Measurements from ENCODE around the gene CAPS2. TPM values are rescaled to one million over a fixed set of nuclear protein-coding genes. Genes with fewer than 3 reads are reported as not detected.
A peak's percentile ranks its signal among the peaks of the same experiment; 100 is the strongest.

The CAPS2 gene
- total RNA-seq, result 10 to 100 TPM in 2 of 4 donors, 1 to 10 TPM in 2; 3.4 to 24.3 (median 8.7) TPM

- peak; percentile 92 for ATAC-seq (ENCODE audit: low FRiP score)
- DNase-seq (ENCODE audit: low spot score), result peak; percentile 58
- no peak for TF ChIP-seq CTCF (IDR thresholded peaks at IDR 0.05)
Observed at GRCh38 chr12:75329918-75330826, at the start of gene CAPS2. CAPS2 (minus strand) TSS chr12:75330324; CDS start chr12:75326498, 3,826 bp downstream.

GRCh38 chr12:75378354-75378753 is 48.2 kb upstream of the CAPS2 start:
- no peak for TF ChIP-seq CTCF (IDR thresholded peaks at IDR 0.05)
- DNase-seq (ENCODE audit: low spot score), result no peak
- ATAC-seq (ENCODE audit: low FRiP score), result no peak

- no peak for TF ChIP-seq CTCF (IDR thresholded peaks at IDR 0.05)
- DNase-seq (ENCODE audit: low spot score) (no peak), ATAC-seq (ENCODE audit: low FRiP score) (no peak)
Observed at GRCh38 chr12:75374971-75375370, 44.8 kb upstream of the CAPS2 start.

GRCh38 chr12:75366629-75367028 is 36.5 kb upstream of the CAPS2 start:
- TF ChIP-seq CTCF (IDR thresholded peaks at IDR 0.05), result no peak
- ATAC-seq (ENCODE audit: low FRiP score) (no peak), DNase-seq (ENCODE audit: low spot score) (no peak)

- ATAC-seq (ENCODE audit: low FRiP score), result no peak
- no peak for TF ChIP-seq CTCF (IDR thresholded peaks at IDR 0.05)
- DNase-seq (ENCODE audit: low spot score), result no peak
Observed at GRCh38 chr12:75364919-75365318, 34.8 kb upstream of the CAPS2 start.

- no peak for ATAC-seq (ENCODE audit: low FRiP score)
- no peak for TF ChIP-seq CTCF (IDR thresholded peaks at IDR 0.05)
- DNase-seq (ENCODE audit: low spot score), result no peak
Observed at GRCh38 chr12:75361408-75361807, 31.3 kb upstream of the CAPS2 start.

- ATAC-seq (ENCODE audit: low FRiP score) (no peak), DNase-seq (ENCODE audit: low spot score) (no peak)
- no peak for TF ChIP-seq CTCF (IDR thresholded peaks at IDR 0.05)
Observed at GRCh38 chr12:75360920-75361319, 30.8 kb upstream of the CAPS2 start.
